ENCODE measurements around the gene ZFR.

DNA sequence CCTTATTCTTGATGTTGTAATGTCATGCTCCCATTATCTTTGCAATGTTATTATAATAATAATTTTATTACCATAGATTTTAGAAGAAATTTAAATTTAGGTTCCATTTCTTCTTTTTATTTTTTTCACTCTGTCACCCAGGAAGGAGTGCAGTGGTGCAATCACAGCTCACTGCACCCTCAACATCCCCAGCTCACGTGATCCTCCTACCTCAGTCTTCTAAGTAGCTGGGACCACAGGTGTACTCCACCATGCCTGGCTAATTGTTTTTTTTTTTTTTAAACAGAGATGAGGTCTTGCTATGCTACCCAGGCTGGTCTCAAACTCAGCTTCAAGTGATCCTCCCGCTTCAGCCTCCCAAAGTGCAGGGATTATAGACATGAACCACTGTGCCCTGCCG, 11.9 kb downstream of the ZFR start:
- TF ChIP-seq, protein P1, sequence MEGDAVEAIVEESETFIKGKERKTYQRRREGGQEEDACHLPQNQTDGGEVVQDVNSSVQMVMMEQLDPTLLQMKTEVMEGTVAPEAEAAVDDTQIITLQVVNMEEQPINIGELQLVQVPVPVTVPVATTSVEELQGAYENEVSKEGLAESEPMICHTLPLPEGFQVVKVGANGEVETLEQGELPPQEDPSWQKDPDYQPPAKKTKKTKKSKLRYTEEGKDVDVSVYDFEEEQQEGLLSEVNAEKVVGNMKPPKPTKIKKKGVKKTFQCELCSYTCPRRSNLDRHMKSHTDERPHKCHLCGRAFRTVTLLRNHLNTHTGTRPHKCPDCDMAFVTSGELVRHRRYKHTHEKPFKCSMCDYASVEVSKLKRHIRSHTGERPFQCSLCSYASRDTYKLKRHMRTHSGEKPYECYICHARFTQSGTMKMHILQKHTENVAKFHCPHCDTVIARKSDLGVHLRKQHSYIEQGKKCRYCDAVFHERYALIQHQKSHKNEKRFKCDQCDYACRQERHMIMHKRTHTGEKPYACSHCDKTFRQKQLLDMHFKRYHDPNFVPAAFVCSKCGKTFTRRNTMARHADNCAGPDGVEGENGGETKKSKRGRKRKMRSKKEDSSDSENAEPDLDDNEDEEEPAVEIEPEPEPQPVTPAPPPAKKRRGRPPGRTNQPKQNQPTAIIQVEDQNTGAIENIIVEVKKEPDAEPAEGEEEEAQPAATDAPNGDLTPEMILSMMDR (IDR thresholded peaks at IDR 0.05; ENCODE audit: low read depth, low read length), result no peak
- TF ChIP-seq POLR2A (IDR thresholded peaks at IDR 0.05; ENCODE audit: extremely low read depth, insufficient read length) (no peak), MYC (IDR thresholded peaks at IDR 0.05; ENCODE audit: low read depth, low read length) (no peak)
- TF ChIP-seq, protein P2, sequence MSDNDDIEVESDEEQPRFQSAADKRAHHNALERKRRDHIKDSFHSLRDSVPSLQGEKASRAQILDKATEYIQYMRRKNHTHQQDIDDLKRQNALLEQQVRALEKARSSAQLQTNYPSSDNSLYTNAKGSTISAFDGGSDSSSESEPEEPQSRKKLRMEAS (IDR thresholded peaks at IDR 0.05; ENCODE audit: low read depth, low read length), result no peak

All from NB4 (cell line).